NCI-H187 (cell line): ENCODE results near the gene FHL5.
"Not testable (repeated sequence)": the region's sequence is repeated elsewhere in the genome, so short reads cannot be mapped to it uniquely, and the experiment has no call there.

Experiments
- DNase-seq, 2 experiments: peaks; one replicate each; lab custom pipeline; 2025; lab: John Stamatoyannopoulos, UW

FHL5 gene, protein sequence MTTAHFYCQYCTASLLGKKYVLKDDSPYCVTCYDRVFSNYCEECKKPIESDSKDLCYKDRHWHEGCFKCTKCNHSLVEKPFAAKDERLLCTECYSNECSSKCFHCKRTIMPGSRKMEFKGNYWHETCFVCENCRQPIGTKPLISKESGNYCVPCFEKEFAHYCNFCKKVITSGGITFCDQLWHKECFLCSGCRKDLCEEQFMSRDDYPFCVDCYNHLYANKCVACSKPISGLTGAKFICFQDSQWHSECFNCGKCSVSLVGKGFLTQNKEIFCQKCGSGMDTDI

DNA sequence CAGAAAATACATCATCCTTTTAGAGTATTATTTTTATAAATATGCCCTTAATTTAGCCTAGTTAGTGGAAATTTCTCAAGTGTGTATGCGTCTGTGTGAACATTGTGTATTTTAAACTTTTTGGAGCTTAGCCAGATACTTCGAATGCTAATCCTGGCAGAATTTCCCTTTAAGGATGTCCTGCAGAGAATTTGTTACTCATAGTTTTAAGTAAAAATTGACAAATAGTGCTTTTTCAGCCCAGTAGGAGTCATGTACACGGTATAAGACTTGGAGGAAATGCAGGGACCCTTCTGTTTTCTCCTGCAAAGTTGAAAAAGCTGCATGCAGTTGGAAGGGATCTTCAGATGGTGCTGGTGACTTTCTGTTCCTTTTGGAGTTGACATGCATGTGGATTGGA, at the start of gene FHL5:
Gene FHL5, plus strand, starts transcription at position 243 of the 400 bp plus-strand sequence. CDS start 40,486 bp downstream, outside the sequence.
- no peak for DNase-seq

- DNase-seq = no peak
These were observed 42.5 kb upstream of the FHL5 start for GRCh38 chr6:96520171-96521115.

DNA sequence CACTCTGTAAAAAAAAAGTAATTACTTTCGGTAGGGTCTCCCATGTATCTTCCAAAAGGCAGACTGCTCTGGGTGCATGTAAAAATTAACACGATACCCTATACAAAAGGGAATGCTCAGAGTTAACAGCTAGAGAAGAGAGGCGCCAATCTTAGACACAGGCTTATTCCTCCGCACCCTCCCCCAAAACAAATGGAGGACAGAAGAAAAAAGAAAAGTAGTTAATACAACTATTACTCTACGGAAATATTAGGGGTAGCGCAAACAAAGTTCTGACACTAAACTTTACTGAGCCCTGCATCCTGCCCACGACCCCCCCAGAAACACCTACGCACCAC, 41.7 kb upstream of the FHL5 start:
- no peak for DNase-seq

DNA sequence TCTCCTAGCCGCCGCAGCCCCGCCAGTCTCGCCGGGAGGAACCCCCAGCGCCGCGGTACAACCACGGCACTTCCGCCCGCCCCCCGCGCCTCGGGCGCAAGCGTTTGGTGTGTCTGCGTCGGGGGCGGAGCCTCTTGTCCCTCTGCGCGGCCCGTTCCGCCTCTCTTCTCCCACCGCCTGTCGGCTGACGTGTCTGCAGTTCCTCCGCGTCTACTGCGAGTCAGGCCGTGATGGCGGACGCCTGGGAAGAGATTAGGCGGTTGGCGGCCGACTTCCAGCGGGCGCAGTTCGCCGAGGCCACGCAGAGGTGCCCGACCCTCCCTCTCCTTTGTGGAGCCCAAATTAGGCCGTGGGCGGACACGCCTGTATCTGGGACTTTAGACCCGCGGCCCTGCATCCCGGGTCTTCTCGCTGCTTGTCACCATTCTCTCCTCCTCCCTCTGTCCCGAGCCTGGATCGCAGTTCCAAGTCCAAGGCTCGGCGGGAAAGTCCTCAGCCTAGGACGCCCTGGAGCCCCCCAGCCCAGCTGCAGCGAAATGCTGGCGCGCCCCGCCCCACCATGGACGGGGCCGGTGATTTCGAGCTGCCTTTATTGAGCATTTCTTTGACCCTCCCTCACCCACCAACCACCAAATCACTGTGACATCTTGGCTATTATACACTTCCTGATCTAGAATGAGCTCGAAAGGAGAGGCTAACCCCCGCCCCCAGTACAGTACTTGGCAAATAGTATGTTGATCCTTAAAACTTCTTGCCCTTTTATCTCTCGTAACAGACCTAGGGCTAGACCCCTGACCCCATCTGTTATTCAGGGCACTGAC, 41.1 kb upstream of the FHL5 start, which contains the start of gene UFL1:
Gene UFL1, plus strand, starts transcription at position 163 of the 821 bp plus-strand sequence. Its CDS starts 68 bp downstream, at position 231.
- peak; percentile 79 to 85 for DNase-seq

DNA sequence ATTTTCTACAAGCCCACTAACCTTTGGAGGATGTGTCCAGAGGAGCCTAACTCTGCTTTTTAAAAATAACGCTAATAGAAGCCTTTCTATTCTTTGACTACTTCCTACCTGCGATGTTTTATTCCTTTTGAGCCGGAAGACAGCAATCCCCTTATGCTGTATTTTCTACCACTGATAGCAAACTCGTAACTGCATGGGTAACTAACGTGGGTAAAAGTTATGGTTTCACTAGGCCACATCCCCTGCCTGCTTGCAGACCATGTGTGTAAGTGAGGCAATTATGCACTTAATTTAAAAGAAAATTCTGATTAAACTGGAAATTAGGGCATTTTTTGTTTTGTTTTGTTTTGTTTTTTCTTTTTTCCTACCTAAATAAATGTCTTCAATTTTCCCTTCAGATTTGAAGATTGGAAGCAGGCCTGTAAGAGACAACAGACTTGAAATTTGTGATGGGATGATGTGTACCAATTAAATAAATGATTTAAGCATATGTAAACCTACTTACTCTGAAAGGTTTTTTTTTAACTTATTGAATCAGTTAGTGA, 40.4 kb upstream of the FHL5 start:
- DNase-seq = no peak

- DNase-seq = no peak
These were observed 34.7 kb upstream of the FHL5 start for GRCh38 chr6:96528193-96528592.

DNA sequence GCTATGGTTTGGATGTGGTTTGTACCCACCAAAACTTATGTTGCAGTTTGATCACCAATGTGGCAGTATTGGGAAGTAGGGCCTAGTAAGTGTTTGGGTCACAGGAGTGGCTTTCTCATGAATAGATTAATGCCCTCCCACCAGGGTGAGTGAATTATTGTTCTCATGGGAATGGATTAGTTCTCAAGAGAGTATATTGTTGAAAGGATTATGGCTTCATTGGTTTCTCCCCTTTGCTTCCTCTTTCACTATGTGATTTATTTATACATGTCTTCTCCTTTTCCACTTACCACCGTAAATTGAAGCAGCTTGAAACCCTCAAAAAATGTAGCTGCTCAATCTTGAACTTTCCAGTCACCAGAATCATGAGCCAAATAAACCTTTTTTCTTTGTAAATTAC, 30.5 kb upstream of the FHL5 start:
- peak in 1 of 2 experiments; percentile 1 for DNase-seq

DNA sequence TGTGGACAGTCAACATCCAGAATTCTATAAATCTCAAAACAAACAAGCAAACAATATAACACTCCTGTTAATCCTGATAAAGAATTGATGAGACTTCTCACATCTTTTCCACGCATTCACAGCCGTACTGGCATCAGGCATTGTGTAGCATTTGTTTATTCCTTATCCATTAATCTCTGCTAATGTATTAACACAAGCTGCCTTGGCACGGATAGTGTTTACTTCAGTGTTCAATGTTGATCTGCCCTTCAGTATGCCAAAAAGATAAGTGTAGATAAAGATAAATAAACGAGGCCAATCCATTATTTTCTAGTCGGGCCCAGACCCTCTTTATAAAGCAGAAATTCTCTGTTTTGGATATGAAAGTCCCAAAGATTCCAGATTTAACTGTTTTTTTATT, 25.2 kb upstream of the FHL5 start:
- DNase-seq = no peak

DNA sequence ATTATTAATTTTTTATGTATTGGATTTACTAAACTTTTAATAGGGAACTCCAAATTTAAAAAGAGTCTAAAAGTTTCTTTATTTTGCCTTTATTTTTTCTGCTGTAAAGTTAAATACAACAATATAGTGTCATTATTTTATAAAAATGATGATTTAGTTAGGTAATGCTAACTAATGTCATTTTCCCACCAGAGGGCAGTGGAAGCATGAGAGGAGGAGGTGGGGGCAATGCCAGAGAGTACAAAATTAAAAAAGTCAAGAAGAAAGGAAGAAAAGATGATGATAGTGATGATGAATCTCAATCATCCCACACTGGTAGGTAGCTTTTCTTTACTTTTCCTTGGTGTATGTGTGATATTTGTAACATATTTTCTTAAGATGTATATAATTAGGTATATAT, 20.2 kb upstream of the FHL5 start:
- peak in 1 of 2 experiments; percentile 1 for DNase-seq

DNA sequence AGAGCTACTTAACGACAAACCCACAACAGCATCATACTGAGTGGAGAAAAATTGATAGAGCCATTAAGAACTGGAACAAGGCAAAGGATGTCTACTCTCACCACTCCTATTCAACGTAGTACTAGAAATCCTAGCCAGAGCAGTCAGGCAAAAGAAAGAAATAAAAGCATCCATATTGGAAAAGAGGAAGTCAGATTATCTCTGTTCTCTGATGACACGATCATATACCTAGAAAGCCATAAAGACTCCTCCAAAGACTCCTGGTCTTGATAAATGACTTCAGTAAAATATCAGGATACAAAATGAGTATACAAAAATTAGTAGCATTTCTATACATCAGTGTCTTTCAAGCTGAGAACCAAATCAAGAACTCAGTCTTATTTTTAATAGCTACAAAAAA, 17.0 kb upstream of the FHL5 start:
- DNase-seq = no peak

GRCh38 chr6:96547654-96548053, 15.3 kb upstream of the FHL5 start:
- no peak for DNase-seq

- no peak for DNase-seq
These were observed 8.4 kb upstream of the FHL5 start for GRCh38 chr6:96554558-96554957.

- not testable (repeated sequence) for DNase-seq
These were observed 3.2 kb upstream of the FHL5 start for GRCh38 chr6:96559740-96560139.

DNA sequence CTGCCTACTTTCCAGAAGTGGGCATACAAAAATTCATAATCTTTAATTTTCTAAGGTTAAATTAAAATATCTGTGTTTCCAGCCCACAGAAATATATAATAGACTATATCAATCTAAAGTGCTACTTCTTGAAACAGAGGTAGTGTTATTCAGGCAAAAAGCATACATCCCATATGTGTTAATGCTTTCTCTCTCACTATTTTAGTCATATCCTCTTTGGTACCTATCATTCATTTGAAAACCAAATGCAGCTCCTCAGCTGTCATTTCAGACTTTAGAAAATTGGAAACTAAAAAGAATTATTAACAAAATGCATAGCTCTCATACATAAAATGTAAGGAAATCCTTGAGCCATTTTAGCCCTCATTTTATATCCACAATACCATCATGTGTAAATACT, 925 bp downstream of the FHL5 start:
- no peak for DNase-seq

DNA sequence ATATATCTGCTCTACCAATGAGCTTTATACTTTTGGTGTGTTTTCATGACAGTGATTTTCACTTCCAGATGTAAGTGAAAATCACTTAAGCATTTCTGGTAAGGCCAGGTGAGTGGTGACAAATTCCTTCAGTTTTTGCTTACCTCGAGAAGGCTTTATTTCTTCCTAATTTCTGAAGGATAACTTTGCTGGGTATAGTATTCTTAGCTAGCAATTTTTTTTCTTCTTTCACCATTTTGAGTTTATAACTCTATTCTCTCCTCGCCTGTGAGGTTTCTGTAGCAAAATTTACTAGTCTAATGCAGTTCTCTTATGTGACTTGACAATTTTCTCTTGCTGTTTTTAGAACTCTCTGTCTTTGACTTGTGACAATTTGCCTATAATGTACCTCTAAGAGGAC, 7.1 kb downstream of the FHL5 start:
- no peak for DNase-seq

DNA sequence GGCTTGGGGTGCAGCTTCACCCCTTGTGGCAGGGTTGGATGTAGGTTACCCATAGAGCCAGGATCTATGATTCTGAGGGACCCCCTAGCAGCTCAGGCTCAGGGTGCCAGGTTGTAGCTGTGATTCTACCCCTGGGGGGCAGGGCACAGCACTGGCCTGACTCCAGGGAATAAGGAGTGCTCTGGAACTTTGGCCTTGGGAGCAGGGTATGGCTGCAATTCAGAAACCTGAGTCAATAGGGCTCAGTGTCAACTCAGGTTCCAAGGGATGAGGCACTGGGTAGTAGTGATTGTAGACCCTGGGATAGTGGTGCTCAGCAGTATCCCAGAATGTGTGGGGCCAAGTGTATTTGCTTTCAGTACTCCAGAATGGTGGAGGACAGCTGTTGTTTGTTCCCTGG, 8.6 kb downstream of the FHL5 start:
- no peak for DNase-seq

DNA sequence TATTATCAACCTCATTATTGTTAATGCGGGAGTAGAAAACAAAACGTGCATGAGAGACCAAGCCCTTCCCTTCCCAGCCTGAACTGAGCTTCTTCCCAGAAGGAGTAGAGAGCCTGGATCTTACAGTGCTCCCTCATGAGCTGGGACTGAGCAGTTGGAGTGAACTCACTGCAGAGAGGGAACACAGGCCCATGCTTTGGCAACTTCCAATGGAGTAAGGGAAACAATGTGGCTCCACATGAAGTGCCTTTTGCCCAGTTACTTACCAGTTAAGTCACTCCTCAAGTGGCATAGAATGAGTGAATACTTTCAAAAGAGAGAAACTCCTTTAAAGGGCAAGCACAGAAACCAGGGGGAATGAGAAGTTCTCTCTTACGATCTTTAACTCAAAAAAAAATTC, 12.4 kb downstream of the FHL5 start:
- DNase-seq = no peak

GRCh38 chr6:96576221-96576620, 13.3 kb downstream of the FHL5 start:
- no peak for DNase-seq

DNA sequence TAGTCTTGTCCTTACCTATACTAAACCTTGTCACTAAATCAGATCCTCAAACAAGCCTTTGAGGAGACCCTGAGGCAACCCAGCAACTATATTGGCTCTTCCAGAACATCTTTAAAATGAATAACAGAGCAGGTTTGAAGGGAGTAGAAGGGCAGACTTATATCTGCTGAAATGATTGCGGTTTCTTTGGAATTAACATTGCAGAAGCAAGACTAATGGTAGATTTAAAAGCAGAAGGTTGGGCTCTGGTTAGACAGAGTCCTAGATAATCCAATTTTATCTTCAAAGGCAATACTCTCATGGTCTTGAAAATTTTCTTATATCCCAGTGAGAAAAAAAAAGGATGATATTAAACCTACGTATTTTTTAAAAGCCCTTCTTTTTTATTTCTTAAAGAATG, 19.1 kb downstream of the FHL5 start:
- DNase-seq = no peak

- no peak for DNase-seq
These were observed 19.5 kb downstream of the FHL5 start for GRCh38 chr6:96582436-96582835.

DNA sequence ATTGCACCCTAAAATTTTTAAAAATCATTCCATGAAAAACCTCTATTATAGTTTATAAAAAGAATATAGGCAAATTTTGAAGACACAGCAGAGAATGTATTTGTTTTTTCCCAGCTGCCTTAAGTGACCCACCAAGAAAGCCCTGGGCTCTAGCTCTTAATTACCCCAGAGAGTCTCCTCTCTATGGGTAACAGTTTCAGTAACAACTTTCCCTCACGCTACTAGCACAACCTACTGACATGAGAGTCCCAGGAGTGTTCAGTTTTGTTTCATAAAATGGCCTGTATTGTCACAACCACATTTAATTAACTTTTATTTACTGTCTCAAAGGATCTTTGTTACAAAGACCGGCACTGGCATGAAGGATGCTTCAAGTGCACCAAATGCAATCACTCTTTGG, 41.5 kb downstream of the FHL5 start:
- DNase-seq = peak; percentile 80 to 96

DNA sequence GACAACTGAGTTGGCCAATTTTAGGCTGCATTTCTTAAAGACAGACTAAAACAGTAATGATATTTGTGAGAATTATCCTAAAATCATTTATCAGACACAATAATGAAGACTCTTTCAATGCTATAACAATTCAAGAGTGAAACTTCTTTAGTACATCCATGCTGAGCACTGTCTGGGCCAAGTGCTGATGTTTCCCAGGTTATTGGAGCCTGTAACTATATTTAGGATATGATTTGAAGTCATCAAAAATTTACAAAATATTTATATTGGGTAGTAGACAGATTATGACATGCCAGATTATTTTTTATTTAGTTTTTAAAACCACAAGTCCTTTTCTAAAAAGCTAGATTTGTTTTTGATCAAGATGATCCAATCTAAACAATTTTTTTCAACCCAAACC, 45.1 kb downstream of the FHL5 start:
- no peak for DNase-seq
